ENCODE results near the gene FXR2.
"Not testable (repeated sequence)": the region's sequence is repeated elsewhere in the genome, so short reads cannot be mapped to it uniquely, and the experiment has no call there.

Gene FXR2

GRCh38 chr17:7627250-7628121, 12.8 kb upstream of the FXR2 start, which contains the start of gene SAT2:
Gene SAT2, minus strand, starts transcription at chr17:7627821. Its CDS starts 186 bp downstream, at chr17:7627635.
- DNase-seq (ENCODE audit: low read depth) = peak; percentile 93

- no peak for DNase-seq (ENCODE audit: low read depth)
Measured at GRCh38 chr17:7626956-7627249, 12.2 kb upstream of the FXR2 start.

GRCh38 chr17:7626307-7626706, 11.6 kb upstream of the FXR2 start:
- no peak for DNase-seq (ENCODE audit: low read depth)

- not testable (repeated sequence) for DNase-seq (ENCODE audit: low read depth)
Measured at GRCh38 chr17:7625749-7626148, 11.1 kb upstream of the FXR2 start.

GRCh38 chr17:7623661-7624060, 9.0 kb upstream of the FXR2 start:
- no peak for DNase-seq (ENCODE audit: low read depth)

- DNase-seq (ENCODE audit: low read depth) = no peak
Measured at GRCh38 chr17:7620835-7621234, 6.1 kb upstream of the FXR2 start.

- no peak for DNase-seq (ENCODE audit: low read depth)
Measured at GRCh38 chr17:7618608-7619007, 3.9 kb upstream of the FXR2 start.

GRCh38 chr17:7615265-7615747, 609 bp upstream of the FXR2 start:
- DNase-seq (ENCODE audit: low read depth) = no peak

GRCh38 chr17:7613769-7614424, 800 bp downstream of the FXR2 start:
- DNase-seq (ENCODE audit: low read depth) = peak; percentile 30

GRCh38 chr17:7612294-7612640, 2.4 kb downstream of the FXR2 start:
- no peak for DNase-seq (ENCODE audit: low read depth)

GRCh38 chr17:7611635-7612293, 2.9 kb downstream of the FXR2 start:
- peak; percentile 18 for DNase-seq (ENCODE audit: low read depth)

GRCh38 chr17:7610641-7611040, 4.1 kb downstream of the FXR2 start:
- no peak for DNase-seq (ENCODE audit: low read depth)

GRCh38 chr17:7606280-7606679, 8.4 kb downstream of the FXR2 start:
- DNase-seq (ENCODE audit: low read depth) = no peak

GRCh38 chr17:7597561-7597960, 17.1 kb downstream of the FXR2 start:
- DNase-seq (ENCODE audit: low read depth) = not testable (repeated sequence)

- no peak for DNase-seq (ENCODE audit: low read depth)
Measured at GRCh38 chr17:7593296-7593695, 21.4 kb downstream of the FXR2 start.

GRCh38 chr17:7592422-7593021, 22.2 kb downstream of the FXR2 start:
- DNase-seq (ENCODE audit: low read depth) = no peak

- DNase-seq (ENCODE audit: low read depth) = no peak
Measured at GRCh38 chr17:7591596-7591995, 23.1 kb downstream of the FXR2 start.

GRCh38 chr17:7590743-7591142, 24.0 kb downstream of the FXR2 start:
- peak; percentile 64 for DNase-seq (ENCODE audit: low read depth)

- DNase-seq (ENCODE audit: low read depth) = no peak
Measured at GRCh38 chr17:7589891-7590691, 24.6 kb downstream of the FXR2 start, which contains the start of gene SOX15. Gene SOX15, minus strand, starts transcription at chr17:7590094. Its CDS starts 418 bp downstream, at chr17:7589676.

GRCh38 chr17:7589204-7589868, 25.4 kb downstream of the FXR2 start:
- DNase-seq (ENCODE audit: low read depth) = peak; percentile 77
